Inflammatory macrophage treated with lipopolysaccharide for 4 hours (primary cell): ENCODE results near the gene STXBP4.

Source experiments
- DNase-seq: peaks from one replicate; pipeline ENCODE4 v3.0.0-alpha.2; 2020

The STXBP4 gene

GRCh38 chr17:55134486-55135157 is 166.1 kb downstream of the STXBP4 start:
- no peak for DNase-seq

GRCh38 chr17:55140809-55141208 is 172.2 kb downstream of the STXBP4 start:
- no peak for DNase-seq

- no peak for DNase-seq
These were observed 176.0 kb downstream of the STXBP4 start for GRCh38 chr17:55144518-55144917.

GRCh38 chr17:55149485-55149884 is 180.9 kb downstream of the STXBP4 start:
- no peak for DNase-seq

GRCh38 chr17:55152236-55152635 is 183.7 kb downstream of the STXBP4 start:
- DNase-seq = no peak

- DNase-seq = no peak
These were observed 185.5 kb downstream of the STXBP4 start for GRCh38 chr17:55154101-55154500.

- DNase-seq = no peak
These were observed 187.4 kb downstream of the STXBP4 start for GRCh38 chr17:55155856-55156560.

- no peak for DNase-seq
These were observed 188.6 kb downstream of the STXBP4 start for GRCh38 chr17:55157165-55157564.

- no peak for DNase-seq
These were observed 189.9 kb downstream of the STXBP4 start for GRCh38 chr17:55158439-55158838.

- no peak for DNase-seq
These were observed 190.7 kb downstream of the STXBP4 start for GRCh38 chr17:55159251-55159650.

GRCh38 chr17:55160501-55160900 is 191.9 kb downstream of the STXBP4 start:
- DNase-seq = no peak

GRCh38 chr17:55161935-55162555 is 193.5 kb downstream of the STXBP4 start:
- no peak for DNase-seq

- no peak for DNase-seq
These were observed 194.0 kb downstream of the STXBP4 start for GRCh38 chr17:55162556-55162946.

GRCh38 chr17:55163408-55163807 is 194.8 kb downstream of the STXBP4 start:
- DNase-seq = no peak

- no peak for DNase-seq
These were observed 197.9 kb downstream of the STXBP4 start for GRCh38 chr17:55166506-55166905.

GRCh38 chr17:55167024-55167725 is 198.6 kb downstream of the STXBP4 start:
- no peak for DNase-seq

- no peak for DNase-seq
These were observed 200.6 kb downstream of the STXBP4 start for GRCh38 chr17:55168958-55169687.

GRCh38 chr17:55171634-55172328 is 203.2 kb downstream of the STXBP4 start:
- no peak for DNase-seq

GRCh38 chr17:55172612-55173011 is 204.0 kb downstream of the STXBP4 start:
- no peak for DNase-seq

- no peak for DNase-seq
These were observed 205.6 kb downstream of the STXBP4 start for GRCh38 chr17:55174133-55174532.

GRCh38 chr17:55175788-55176427 is 207.3 kb downstream of the STXBP4 start:
- DNase-seq = no peak
